Mucosa of descending colon (tissue), 3 donors: ENCODE measurements around the gene FAM209B. TPM values are rescaled to one million over a fixed set of nuclear protein-coding genes. Genes with fewer than 3 reads are reported as not detected.

Experiments
- ATAC-seq: fragments of 200-7000 bp; cut with Tn5 transposase; one replicate; pipeline ENCODE4 v1.9.1; 2020; ENCODE audit warnings: mild to moderate bottlenecking, moderate library complexity
- DNase-seq, 3 donors: peaks; one replicate each; pipeline ENCODE4 v3.0.0-alpha.2; 2020
- H3K36me3 ChIP-seq: fragments of 200-600 bp; one replicate; pipeline ENCODE4 v1.8.0; 2021; ENCODE audit warnings: low read depth, mild to moderate bottlenecking
- H3K4me1 ChIP-seq: fragments of 200-600 bp; one replicate; pipeline ENCODE4 v1.8.0; 2021; ENCODE audit warnings: low read depth, mild to moderate bottlenecking
- H3K4me3 ChIP-seq: fragments of 200-600 bp; one replicate; pipeline ENCODE4 v1.8.0; 2021; ENCODE audit warnings: mild to moderate bottlenecking
- H3K9me3 ChIP-seq: fragments of 200-600 bp; one replicate; pipeline ENCODE4 v1.8.0; 2021; ENCODE audit warnings: mild to moderate bottlenecking
- intact Hi-C, 2 donors: fragments of 100-400 bp; cut with DNase I in 1 of 2; cut with micrococcal nuclease in 1 of 2; formaldehyde crosslinking; loops; one replicate each; pipeline versions ENCODE4 v1.11.0 to v1.11.1; 2022; cut with DNase I, micrococcal nuclease
- total RNA-seq, 3 donors: library from RNA; stranded (reverse); fragmentation: NEBNext Ultra II Directional in 2 of 3; extraction: Animal tissue kit (Norgen Biotek cat#: 25700) in 2 of 3; gene quantifications; one replicate each; pipeline versions ENCODE4 v1.2.1 to v1.2.4, GENCODE V29; 2021 to 2023
- TF ChIP-seq, protein P1 (sequence below): fragments of 200-600 bp; IDR thresholded peaks from one replicate; pipeline ENCODE4 v1.8.0; 2022; ENCODE audit warnings: antibody characterized with exemption, mild to moderate bottlenecking
- donor health status: DM: no; HTN: no; CAD: no; lungs with moderate emphysema.
- donor health status: DM: no; HTN: no; CAD: no.
- donor health status: DM: no; HTN: yes; CAD: no.

FAM209B gene
- total RNA-seq, 3 donors from 2014 or later, result not detected

DNA sequence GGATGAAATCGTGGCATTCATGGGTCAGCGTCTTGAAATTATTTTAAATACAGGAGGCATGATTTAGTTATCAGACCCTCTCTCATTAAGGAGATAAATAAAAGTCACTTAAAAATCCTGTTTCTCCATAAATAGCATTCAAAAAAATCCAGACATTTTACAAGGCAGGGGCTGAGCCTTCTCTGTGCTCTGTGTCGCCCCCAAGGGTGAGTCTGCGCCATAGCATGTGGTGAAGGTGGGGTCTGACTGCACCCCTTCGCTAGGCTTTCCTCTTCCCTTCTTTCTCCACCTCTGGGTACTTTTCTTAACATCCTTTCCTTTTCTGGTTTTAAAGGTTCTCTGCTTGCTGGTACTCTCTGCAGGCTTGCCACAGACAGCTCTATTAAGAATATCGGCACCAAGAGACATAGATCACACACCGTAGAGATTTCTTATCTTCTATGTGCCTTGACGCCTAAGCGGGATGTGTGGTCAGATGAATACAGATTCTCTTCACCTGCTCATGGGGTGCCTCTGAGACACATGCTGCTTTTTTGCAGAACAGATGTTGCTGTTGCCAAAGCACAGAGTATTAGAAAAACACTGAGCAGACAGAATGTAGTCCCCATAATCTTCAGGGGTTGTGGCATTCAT, 28.6 kb upstream of the FAM209B start:
- intact Hi-C loops, result no loop called here
- no peak for DNase-seq
- ATAC-seq, result no peak
- Histone ChIP-seq H3K9me3 (no peaks in the 10 kb centered on the region), H3K36me3 (no peaks in the 10 kb centered on the region), H3K4me1 (no peaks in the 10 kb centered on the region), H3K4me3 (no peak overlapping the region)
- TF ChIP-seq, protein P1, sequence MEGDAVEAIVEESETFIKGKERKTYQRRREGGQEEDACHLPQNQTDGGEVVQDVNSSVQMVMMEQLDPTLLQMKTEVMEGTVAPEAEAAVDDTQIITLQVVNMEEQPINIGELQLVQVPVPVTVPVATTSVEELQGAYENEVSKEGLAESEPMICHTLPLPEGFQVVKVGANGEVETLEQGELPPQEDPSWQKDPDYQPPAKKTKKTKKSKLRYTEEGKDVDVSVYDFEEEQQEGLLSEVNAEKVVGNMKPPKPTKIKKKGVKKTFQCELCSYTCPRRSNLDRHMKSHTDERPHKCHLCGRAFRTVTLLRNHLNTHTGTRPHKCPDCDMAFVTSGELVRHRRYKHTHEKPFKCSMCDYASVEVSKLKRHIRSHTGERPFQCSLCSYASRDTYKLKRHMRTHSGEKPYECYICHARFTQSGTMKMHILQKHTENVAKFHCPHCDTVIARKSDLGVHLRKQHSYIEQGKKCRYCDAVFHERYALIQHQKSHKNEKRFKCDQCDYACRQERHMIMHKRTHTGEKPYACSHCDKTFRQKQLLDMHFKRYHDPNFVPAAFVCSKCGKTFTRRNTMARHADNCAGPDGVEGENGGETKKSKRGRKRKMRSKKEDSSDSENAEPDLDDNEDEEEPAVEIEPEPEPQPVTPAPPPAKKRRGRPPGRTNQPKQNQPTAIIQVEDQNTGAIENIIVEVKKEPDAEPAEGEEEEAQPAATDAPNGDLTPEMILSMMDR, result no peak

DNA sequence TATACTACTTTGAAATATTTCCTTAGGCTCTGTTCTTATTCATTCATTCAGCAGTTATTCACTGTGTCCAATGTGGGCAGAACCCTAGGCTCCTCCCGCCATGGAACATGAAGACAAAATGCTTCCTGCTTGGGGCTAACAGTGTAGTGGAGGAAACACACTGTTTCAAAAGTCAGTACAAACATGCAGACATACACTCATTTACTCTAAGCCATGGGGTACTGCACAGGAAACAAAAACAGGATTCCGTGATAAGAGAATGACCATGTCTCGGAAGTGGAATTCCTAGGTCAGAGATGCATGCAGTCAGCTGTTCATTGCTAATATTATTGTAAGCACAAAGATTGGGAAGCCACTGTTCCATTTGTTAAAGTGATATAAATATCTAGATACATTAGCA, 26.9 kb upstream of the FAM209B start:
- Histone ChIP-seq H3K4me3 (no peak overlapping the region), H3K9me3 (no peaks in the 10 kb centered on the region), H3K4me1 (no peaks in the 10 kb centered on the region), H3K36me3 (no peaks in the 10 kb centered on the region)
- TF ChIP-seq, protein P1, result no peak
- ATAC-seq, result no peak
- intact Hi-C loops, result no loop called here
- DNase-seq, result no peak

DNA sequence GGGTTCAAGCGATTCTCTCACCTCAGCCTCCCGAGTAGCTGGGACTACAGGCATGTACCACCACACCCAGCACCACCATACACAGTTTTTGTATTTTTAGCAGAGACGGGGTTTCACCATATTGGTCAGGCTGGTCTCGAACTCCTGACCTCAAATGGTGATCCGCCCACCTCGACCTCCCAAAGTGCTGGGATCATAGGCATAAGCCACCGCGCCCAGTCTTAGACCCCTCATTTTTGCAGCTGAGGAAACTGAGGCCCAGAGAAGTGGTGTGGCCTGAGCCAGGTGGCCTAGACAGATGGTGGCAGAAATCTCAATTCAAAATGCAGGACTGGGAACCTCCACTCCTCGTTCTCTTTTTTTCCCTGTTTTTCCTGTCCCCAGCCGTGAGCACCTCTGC, 21.1 kb upstream of the FAM209B start:
- no peaks in the 10 kb centered on the region for H3K36me3 ChIP-seq
- no peak for DNase-seq
- ATAC-seq, result no peak
- H3K4me3 ChIP-seq, result no peak overlapping the region
- no peaks in the 10 kb centered on the region for H3K9me3 ChIP-seq
- TF ChIP-seq, protein P1, result no peak
- H3K4me1 ChIP-seq, result no peaks in the 10 kb centered on the region
- intact Hi-C loops, result no loop called here

DNA sequence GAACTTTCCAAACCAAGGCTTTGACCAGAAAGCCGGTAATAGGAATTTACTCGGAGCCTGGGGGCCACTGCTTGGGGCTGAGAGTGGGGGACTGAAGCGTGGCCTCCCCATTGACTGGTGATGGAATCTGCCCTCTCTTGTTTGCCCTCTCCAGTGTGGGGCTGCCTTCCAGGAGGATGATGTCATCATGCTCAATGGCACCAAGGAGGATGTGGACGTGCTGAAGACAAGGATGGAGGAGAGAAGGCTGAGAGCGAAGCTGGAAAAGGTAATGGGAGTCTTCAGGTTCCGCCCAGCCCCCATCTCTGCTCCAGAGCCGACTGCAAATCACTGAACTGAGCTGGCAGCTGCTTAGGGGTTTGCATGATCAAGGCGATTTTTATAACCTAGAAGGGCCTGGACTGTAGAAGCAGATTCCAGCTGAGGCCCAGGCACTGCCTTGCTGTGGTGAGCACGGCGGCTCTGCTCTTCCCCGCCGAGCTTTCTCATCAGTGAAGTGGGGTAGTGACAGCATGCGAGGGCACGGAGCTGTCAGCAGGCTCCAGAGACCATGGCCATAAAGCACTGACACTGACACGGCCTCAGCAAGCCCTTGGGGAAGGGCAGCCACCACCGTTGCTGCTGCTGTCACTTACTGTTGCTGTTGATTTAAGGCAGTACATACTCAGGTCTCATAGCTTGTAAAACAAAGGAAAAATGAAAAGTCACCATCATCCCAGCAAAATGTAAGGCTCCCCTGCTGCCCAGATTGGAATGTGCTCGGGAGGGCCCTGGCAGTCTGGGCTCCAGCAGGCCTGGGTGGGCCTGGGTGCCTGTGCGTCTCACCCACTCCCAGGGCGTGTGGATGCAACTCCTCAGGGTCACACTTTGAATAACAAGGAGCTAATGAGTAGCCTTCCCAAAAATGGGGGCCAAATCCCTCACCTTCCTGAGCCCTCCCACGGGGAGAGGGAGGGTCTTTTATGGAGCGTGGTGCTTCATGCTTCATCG, 19.6 kb upstream of the FAM209B start:
- TF ChIP-seq, protein P1, result no peak
- no peak overlapping the region for H3K4me3 ChIP-seq
- H3K4me1 ChIP-seq, result no peaks in the 10 kb centered on the region
- H3K9me3 ChIP-seq, result no peaks in the 10 kb centered on the region
- no peak for DNase-seq
- intact Hi-C loops, result no loop called here
- no peak for ATAC-seq
- peaks cover 10% of the 10 kb centered on the region for H3K36me3 ChIP-seq

DNA sequence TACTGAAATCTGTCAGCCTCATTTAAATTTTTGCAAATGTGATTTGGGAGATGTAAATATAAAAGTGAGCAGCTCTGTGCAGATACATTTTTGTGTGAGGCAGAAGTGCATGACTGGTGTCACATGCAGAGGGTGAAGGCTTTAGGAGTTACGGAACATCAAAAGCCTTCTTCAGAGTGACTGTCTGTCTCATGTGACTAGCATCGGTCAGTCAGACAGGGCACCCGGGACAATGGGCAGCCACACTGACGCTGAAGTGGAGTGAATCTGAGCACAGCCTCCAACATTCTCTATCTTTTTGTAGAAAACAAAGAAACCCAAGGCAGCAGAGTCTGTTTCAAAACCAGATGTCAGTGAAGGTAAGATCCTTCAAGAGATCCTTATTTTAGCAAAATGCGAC, 16.4 kb upstream of the FAM209B start:
- ATAC-seq, result no peak
- TF ChIP-seq, protein P1, result no peak
- H3K4me1 ChIP-seq, result no peaks in the 10 kb centered on the region
- H3K9me3 ChIP-seq, result peaks cover 22% of the 10 kb centered on the region
- no peak for DNase-seq
- H3K36me3 ChIP-seq, result peaks cover 21% of the 10 kb centered on the region
- H3K4me3 ChIP-seq, result no peak overlapping the region
- intact Hi-C loops, result no loop called here
